MM.1S (cell line): Measurements from ENCODE around the gene NEMP1.
A peak's percentile ranks its signal among the peaks of the same experiment; 100 is the strongest.

Experiments used
- EZH2 ChIP-seq: fragments of 300-600 bp; sonication (generic); optimal IDR thresholded peaks from 2 replicates; pipeline ENCODE3; 2017; ENCODE audit warnings: low read depth, mild to moderate bottlenecking, antibody characterized with exemption, low read length, mixed read lengths
- EZH2phosphoT487 ChIP-seq: fragments of 300-600 bp; sonication (generic); IDR thresholded peaks from 2 replicates; pipeline ENCODE4 v1.6.1; 2018; ENCODE audit warnings: antibody characterized with exemption, low read length
- TF ChIP-seq, protein P1 (sequence below): fragments of 300-600 bp; sonication (generic); IDR thresholded peaks from 2 replicates; pipeline ENCODE4 v1.5.1; 2016; ENCODE audit warnings: antibody characterized with exemption, low read length, mixed read lengths

DNA sequence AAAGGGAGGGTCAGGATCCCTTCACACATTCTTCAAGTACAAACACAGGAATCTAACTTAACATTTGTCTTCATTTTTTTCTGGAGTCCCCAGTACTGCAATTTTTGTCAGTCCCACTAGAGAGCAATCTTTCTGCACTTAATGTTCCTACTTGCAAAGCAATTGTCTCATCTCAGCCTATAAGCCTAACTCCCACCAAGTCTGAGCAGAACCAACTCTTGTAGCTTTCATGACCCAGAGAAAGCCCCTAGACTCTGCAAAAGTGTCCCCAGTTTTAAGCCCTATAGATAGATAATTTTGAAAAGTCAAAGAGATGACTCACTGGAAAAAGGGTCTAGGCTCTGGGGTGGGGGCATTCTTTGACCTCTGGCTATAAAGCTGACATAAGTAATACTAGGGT, 70.4 kb downstream of the NEMP1 start:
- TF ChIP-seq, protein P1, sequence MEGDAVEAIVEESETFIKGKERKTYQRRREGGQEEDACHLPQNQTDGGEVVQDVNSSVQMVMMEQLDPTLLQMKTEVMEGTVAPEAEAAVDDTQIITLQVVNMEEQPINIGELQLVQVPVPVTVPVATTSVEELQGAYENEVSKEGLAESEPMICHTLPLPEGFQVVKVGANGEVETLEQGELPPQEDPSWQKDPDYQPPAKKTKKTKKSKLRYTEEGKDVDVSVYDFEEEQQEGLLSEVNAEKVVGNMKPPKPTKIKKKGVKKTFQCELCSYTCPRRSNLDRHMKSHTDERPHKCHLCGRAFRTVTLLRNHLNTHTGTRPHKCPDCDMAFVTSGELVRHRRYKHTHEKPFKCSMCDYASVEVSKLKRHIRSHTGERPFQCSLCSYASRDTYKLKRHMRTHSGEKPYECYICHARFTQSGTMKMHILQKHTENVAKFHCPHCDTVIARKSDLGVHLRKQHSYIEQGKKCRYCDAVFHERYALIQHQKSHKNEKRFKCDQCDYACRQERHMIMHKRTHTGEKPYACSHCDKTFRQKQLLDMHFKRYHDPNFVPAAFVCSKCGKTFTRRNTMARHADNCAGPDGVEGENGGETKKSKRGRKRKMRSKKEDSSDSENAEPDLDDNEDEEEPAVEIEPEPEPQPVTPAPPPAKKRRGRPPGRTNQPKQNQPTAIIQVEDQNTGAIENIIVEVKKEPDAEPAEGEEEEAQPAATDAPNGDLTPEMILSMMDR = peak; percentile 65
- no peak for TF ChIP-seq EZH2
- TF ChIP-seq EZH2phosphoT487 = no peak
